HG02610 (cell line): ENCODE data around the gene MUS81.
"Not testable (repeated sequence)": the region's sequence is repeated elsewhere in the genome, so short reads cannot be mapped to it uniquely, and the experiment has no call there.

ENCODE experiments used
- ATAC-seq: cut with Tn5 transposase; IDR thresholded peaks from one replicate; pipeline ENCODE4 v1.9.1; 2021; ENCODE audit warnings: mild to moderate bottlenecking, moderate library complexity; ENCODE audit not compliant: unreplicated experiment

MUS81 gene

DNA sequence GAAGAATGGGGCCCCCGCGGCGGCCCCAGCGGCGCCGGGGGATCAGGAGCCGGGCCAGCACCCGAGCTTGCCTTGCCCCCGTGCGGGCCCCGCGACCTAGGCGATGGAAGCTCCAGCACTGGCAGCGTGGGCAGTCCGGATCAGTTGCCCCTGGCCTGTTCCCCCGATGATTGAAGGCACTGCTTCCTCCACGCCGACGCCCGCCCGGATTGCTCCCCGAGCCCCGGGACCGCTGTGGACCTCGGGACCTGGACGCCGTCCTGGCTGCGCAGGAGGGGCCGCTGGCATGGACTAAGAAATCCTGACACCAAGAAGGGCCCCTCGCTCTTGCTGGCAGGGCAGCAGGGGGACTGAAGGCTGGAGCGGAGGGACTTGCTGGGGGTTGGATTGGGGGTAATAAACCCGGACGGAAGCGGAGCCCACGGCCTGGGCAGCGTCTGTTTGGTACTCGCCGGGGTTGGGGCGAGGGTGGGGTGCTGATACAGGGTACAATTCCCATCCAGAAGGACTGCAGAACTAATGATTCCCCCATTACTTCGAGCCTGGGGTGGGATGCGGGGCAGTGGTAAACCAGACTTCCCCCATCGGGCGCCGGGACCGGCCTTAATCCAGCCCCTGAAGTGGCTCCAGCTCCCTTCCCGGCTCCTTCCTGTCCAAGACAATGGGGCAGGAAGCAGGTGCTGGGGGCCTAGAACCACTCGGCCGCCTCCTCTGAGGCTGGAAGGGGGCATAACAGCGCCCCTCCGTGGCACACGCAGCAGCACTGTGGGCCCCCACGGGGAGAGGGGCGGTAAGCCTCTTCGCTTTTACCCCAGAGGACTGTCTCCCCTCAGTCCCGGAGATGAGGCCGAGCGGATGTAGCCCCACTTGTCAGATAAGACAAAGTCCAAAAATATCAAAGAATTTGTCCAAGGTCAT is 31.2 kb downstream of the MUS81 start:
- no peak for ATAC-seq

- ATAC-seq: not testable (repeated sequence)
These were observed 31.9 kb downstream of the MUS81 start for GRCh38 chr11:65892137-65892540.

DNA sequence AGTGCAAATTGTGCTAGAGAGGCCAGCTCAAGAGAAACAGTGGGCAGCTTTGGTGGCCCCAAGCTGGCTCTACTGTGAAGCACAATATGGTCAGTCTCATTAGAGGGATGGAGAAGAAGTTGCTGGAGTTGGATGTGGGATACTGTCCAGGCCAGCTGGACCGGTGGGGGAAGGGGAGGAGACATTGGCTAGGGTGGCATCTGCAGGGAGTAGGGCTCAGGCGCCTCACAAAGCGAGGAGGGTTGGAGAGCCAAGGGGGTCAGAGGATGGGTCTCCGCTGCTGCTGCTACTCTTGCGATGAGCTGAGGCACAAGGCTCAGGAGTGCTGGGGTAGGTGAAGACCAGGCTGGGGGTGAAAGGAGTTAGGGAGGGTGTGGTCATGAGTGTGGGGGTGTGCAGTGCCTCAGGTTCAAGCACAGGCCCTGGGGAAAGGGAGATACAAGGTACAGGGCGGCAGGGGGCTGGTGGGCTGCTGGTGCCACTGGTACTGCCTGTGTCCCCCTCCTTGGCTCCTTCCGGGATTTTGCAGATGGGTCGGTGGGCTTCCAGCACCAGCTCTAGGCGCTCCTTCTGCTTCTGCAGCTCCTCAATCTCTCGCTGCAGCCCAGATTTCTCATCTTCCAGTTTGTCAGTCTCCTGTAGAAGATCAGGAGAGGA is 32.6 kb downstream of the MUS81 start:
- ATAC-seq: no peak

- no peak for ATAC-seq
These were observed 33.9 kb downstream of the MUS81 start for GRCh38 chr11:65894034-65894591.

DNA sequence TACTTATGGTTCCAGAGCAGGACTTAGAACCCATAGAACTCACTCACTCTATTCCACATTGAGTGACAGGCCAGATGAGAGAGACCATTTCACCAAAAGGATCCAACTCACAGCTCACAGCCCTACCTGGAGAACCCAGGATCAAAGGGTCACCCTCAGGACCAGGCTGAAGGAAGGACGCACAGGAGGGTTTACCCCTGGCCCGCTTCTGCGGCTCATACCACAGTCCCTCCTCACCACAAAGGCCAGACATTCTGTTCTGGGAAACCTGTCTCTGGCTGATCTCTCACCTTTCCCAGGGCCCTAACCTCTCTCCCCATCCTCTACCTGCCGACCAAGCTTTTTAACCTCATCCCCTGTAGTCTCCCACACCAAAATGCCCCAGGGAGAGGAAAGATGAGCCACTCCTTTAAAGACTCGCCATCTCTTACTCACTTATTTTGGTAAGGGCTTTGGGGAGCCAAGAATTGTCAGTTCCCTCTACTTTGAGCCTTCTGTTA is 35.3 kb downstream of the MUS81 start:
- no peak for ATAC-seq

GRCh38 chr11:65896034-65896999 is 36.1 kb downstream of the MUS81 start:
- no peak for ATAC-seq

- no peak for ATAC-seq
These were observed 36.8 kb downstream of the MUS81 start for GRCh38 chr11:65897020-65897471.

DNA sequence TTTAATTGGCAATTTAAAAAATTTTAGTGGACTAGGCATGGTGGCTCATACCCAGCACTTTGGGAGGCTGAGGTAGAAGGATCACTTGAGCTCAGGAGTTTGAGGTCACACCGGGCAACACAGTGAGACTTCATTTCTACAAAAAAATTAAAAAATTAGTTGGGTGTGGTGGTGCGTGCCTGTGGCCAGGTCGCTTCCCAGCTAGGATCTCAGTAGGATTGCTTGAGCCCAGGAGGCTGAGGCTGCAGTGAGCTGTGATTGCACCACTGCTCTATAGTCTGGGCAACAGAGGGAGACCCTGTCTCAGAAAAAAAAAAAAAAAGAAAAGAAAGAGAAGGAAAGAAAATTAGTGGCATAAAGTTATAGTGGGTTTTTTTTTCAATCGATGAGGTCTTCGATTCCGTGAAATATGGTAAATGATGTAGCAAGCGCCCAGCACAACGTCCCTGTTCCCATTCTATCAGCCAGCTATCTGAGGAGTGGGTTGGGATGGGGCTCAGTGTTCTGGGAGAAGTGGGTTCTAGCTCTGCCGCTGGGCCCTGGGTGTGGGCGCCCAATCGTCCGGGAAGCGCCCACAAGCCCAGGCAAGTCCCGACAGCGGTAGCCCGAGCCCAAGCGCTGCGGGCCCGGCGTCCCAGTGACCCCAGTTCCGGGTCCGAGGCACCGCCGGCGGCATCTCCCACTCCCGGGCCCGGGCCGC is 38.6 kb downstream of the MUS81 start:
- no peak for ATAC-seq

DNA sequence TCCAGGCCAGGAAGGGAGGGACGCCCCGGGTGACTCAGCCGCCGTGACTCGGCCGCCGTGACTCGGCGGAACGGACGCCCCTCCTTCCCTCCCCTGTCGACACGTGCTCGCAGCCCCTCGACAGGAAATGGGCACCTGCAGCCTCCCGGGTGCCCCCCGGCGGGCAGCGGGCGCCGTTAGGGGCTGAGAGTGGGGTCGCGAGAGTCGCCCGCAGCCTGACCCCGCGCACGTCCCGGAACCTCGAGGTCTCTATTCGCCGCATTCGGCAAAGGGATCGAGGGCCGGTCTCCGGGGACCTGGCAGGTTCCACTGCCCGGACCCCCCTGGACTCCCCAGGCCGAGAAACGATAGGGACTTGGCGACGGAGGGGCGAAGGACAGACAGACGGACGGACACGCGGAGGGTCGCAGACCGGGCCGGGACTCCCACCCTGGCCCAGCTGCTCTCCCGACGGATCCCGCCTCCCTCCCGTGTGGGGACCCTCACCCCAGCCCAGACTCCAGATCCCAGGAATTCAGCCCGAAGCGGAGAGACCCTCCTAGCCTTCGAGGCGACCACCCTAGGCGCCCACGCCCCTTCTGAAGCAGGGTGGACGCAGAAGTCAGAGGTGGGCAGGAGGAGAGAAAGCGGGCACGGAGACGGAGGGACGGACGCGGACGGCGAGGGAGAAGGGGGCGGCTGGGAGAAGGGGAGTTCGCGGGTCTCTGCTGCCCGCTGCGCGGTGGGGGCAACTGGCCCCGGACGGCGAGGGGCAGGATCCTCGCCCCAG is 39.3 kb downstream of the MUS81 start:
- ATAC-seq: no peak

DNA sequence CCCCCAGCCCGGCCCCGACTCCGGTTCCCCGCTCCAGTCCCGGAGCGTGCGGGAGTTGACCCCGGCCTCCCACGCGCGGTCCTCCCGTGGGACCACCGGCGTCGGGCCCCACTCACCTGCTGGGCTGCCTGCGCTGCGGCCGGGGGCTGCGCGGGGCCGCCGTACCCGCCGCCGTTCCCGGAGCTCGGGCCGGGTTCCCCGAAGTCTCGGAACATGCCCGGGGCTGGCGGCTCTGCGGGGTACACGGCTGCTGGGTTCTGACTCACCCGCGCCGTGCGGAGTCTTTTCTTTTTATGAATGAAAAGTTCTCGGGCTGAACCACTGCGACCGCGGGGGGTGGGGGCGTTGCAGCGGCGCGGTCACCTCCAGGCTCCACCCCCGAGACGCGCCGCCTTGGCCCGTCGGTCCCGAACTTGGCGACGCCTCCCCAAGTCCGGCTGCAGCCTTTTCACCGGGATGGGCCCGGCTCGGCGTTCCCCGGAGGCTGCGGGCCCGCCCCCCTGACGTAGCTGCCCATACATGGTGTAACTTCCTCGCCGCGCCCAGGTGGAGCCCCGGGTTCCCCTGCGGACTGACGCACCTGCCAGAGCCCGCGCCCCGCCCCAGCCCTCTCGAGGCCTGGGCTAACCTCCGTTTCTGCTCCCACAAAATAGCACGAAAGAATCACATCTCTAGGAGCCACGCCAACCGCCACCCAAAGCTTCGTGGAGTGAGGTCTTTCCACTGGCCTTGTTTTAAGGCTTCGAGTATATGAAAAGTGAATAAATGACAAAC is 40.1 kb downstream of the MUS81 start, which contains the start of gene FOSL1:
Gene FOSL1, minus strand, starts transcription at position 264 of the 774 bp plus-strand sequence. Its CDS starts 49 bp downstream, at position 215.
- ATAC-seq: peak; percentile 70

- ATAC-seq: no peak
These were observed 40.6 kb downstream of the MUS81 start for GRCh38 chr11:65900899-65901180.

DNA sequence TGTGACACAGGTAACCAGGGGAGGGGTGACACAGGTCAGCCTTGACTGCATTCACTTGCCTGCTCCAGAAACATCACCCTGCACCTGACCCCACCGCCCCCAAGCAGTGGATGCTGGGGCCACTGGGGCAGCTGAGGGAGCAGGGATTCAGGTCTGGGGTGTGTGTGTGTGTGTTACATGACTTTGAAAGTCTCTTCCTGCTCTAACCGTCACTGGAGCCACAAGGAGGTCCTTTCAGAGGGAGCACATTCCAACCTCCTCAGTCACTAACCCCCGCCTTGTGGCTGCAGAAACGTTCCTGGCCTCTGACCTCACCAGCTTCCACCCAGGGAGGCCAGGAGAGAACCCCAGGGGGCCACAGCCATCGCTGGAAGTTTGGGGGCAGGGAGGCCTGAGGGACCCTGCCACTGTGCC is 42.8 kb downstream of the MUS81 start:
- no peak for ATAC-seq

DNA sequence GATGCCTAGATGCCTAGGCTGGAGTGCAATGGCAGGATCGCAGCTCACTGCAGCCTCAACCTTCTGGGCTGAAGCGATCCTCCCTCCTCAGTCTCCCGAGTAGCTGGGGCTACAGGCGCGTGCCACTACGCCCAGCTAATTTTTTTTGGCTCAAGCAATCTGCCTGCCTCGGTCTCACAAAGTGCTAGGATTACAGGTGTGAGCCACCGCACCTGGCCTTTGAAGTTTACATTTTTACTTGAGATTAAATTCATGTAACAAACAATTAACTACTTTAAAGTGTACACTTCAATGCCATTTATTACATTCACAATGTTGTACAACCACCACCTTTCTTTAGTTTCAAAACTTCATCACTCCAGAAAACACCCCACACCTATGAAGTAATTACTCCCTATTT is 43.5 kb downstream of the MUS81 start:
- ATAC-seq: no peak

- no peak for ATAC-seq
These were observed 46.4 kb downstream of the MUS81 start for GRCh38 chr11:65906602-65907001.

GRCh38 chr11:65907878-65908277 is 47.6 kb downstream of the MUS81 start:
- no peak for ATAC-seq

DNA sequence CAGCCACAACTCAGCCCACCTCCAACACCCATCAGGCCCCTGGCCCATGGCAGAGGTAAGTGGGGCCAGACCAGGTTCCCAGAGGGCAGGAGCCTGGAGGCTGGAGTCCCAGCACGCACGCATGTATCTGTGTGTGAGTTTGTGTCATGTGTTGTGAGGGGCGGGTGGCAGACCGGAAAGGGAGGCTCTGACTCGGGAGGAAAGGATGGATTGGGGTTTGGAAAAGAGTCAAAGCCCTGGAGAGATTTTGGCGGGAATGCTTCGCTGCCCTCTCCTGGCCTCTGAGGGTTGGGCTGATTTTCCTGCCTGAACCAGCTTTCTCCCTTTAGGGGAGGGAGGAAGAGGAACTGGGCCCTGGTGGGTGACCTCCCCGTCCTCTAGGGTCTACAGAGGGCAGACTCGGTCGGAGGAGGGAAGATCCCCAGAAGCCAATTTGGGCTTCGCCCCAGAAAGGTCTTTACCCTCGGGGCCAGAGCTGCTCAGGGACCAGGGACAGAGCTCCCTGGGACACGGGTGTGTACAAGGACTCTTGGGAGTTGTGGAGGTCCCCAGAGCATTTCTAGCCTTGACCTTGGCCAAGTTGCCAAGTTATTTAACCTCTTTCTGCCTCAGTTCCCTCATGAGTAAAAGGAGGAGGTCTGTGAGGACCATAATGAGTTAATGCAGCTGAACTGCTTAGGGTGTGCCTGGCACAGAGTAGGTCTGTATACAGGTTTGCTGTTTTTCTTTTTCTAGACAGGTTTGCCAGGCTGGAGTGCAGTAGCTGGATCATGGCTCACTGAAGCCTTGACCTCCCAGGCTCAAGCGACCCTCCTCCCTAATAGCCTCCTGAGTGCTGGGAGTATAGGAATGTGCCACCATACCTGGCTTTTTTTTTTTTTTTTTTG is 51.7 kb downstream of the MUS81 start:
- no peak for ATAC-seq

- no peak for ATAC-seq
These were observed 52.6 kb downstream of the MUS81 start for GRCh38 chr11:65912845-65913244.
